HG02852 (cell line): Measurements from ENCODE around the gene MBD3L2B.
"Not testable (repeated sequence)": the region's sequence is repeated elsewhere in the genome, so short reads cannot be mapped to it uniquely, and the experiment has no call there.

Experiments used
- ATAC-seq: cut with Tn5 transposase; IDR thresholded peaks from one replicate; pipeline ENCODE4 v1.9.1; 2021; ENCODE audit warnings: mild to moderate bottlenecking, moderate library complexity; ENCODE audit not compliant: unreplicated experiment

MBD3L2B gene

GRCh38 chr19:7021331-7021730 is at the start of gene MBD3L2B:
TSS of gene MBD3L2B (minus strand) at chr19:7021431. CDS start at chr19:7021397, 34 bp downstream.
- ATAC-seq: not testable (repeated sequence)

- no peak for ATAC-seq
Measured at GRCh38 chr19:7069904-7070226, 48.6 kb upstream of the MBD3L2B start.

GRCh38 chr19:7069042-7069903 is 48.0 kb upstream of the MBD3L2B start, which contains the start of gene ZNF557:
TSS of gene ZNF557 (plus strand) at chr19:7069703. CDS start at chr19:7075075, 5,372 bp downstream.
- peak; percentile 91 for ATAC-seq

GRCh38 chr19:7068599-7068998 is 47.4 kb upstream of the MBD3L2B start:
- no peak for ATAC-seq

- ATAC-seq: no peak
Measured at GRCh38 chr19:7067716-7068115, 46.5 kb upstream of the MBD3L2B start.

- ATAC-seq: not testable (repeated sequence)
Measured at GRCh38 chr19:7067122-7067521, 45.9 kb upstream of the MBD3L2B start.

- ATAC-seq: no peak
Measured at GRCh38 chr19:7063764-7064418, 42.7 kb upstream of the MBD3L2B start.

- ATAC-seq: no peak
Measured at GRCh38 chr19:7063339-7063738, 42.1 kb upstream of the MBD3L2B start.

GRCh38 chr19:7059977-7060376 is 38.7 kb upstream of the MBD3L2B start:
- ATAC-seq: not testable (repeated sequence)

GRCh38 chr19:7058576-7058975 is 37.3 kb upstream of the MBD3L2B start, which contains the start of gene MBD3L3:
TSS of gene MBD3L3 (minus strand) at chr19:7058676. CDS start at chr19:7058605, 71 bp downstream.
- ATAC-seq: not testable (repeated sequence)

GRCh38 chr19:7056371-7056770 is 35.1 kb upstream of the MBD3L2B start:
- not testable (repeated sequence) for ATAC-seq

- not testable (repeated sequence) for ATAC-seq
Measured at GRCh38 chr19:7055679-7056078, 34.4 kb upstream of the MBD3L2B start.

- not testable (repeated sequence) for ATAC-seq
Measured at GRCh38 chr19:7054635-7055368, 33.6 kb upstream of the MBD3L2B start.

- ATAC-seq: not testable (repeated sequence)
Measured at GRCh38 chr19:7052896-7053295, 31.7 kb upstream of the MBD3L2B start.

- not testable (repeated sequence) for ATAC-seq
Measured at GRCh38 chr19:7051421-7051820, 30.2 kb upstream of the MBD3L2B start.

- not testable (repeated sequence) for ATAC-seq
Measured at GRCh38 chr19:7049021-7049420, 27.8 kb upstream of the MBD3L2B start, which contains the start of gene MBD3L2. TSS of gene MBD3L2 (plus strand) at chr19:7049321. CDS start at chr19:7049374, 53 bp downstream.

GRCh38 chr19:7041563-7041962 is 20.3 kb upstream of the MBD3L2B start:
- ATAC-seq: not testable (repeated sequence)

GRCh38 chr19:7040079-7040478 is 18.8 kb upstream of the MBD3L2B start, which contains the start of gene MBD3L4:
TSS of gene MBD3L4 (minus strand) at chr19:7040179. CDS start at chr19:7040144, 35 bp downstream.
- not testable (repeated sequence) for ATAC-seq

GRCh38 chr19:7030278-7030677 is 9.0 kb upstream of the MBD3L2B start, which contains the start of gene MBD3L5:
TSS of gene MBD3L5 (plus strand) at chr19:7030578. CDS start at chr19:7030612, 34 bp downstream.
- not testable (repeated sequence) for ATAC-seq

- ATAC-seq: not testable (repeated sequence)
Measured at GRCh38 chr19:7028790-7029189, 7.6 kb upstream of the MBD3L2B start.

- ATAC-seq: no peak
Measured at GRCh38 chr19:7018828-7019227, 2.4 kb downstream of the MBD3L2B start.
